Glutamatergic neuron (in vitro differentiated cells): ENCODE data around the gene EPHB2. TPM values are rescaled to one million over a fixed set of nuclear protein-coding genes. Genes with fewer than 3 reads are reported as not detected.

Experiments used
- DNase-seq: peaks from one replicate; pipeline ENCODE4 v3.0.0; 2022
- H3K27ac Mint-ChIP-seq: one replicate; pipeline ENCODE4 v1.8.0; 2020; ENCODE audit warnings: mild to moderate bottlenecking, mixed read lengths, inconsistent platforms; ENCODE audit not compliant: unreplicated experiment
- H3K27me3 Mint-ChIP-seq: one replicate; pipeline ENCODE4 v1.8.0; 2020; ENCODE audit warnings: mild to moderate bottlenecking, moderate library complexity, mixed read lengths, inconsistent platforms; ENCODE audit not compliant: unreplicated experiment
- H3K36me3 Mint-ChIP-seq: one replicate; pipeline ENCODE4 v1.8.0; 2020; ENCODE audit warnings: mild to moderate bottlenecking, mixed read lengths, inconsistent platforms; ENCODE audit not compliant: unreplicated experiment
- H3K4me1 Mint-ChIP-seq: one replicate; pipeline ENCODE4 v1.8.0; 2020; ENCODE audit warnings: mild to moderate bottlenecking, low read depth, mixed read lengths, inconsistent platforms; ENCODE audit not compliant: unreplicated experiment
- H3K4me3 Mint-ChIP-seq: one replicate; pipeline ENCODE4 v1.8.0; 2020; ENCODE audit warnings: mild to moderate bottlenecking, mixed read lengths, inconsistent platforms; ENCODE audit not compliant: unreplicated experiment
- H3K9me3 Mint-ChIP-seq: one replicate; pipeline ENCODE4 v1.8.0; 2020; ENCODE audit warnings: mild to moderate bottlenecking, moderate library complexity, mixed read lengths, inconsistent platforms; ENCODE audit not compliant: unreplicated experiment
- CTCF ChIP-seq: fragments of 200-600 bp; sonication (generic); IDR thresholded peaks from one replicate; pipeline ENCODE4 v1.5.0; 2021; ENCODE audit not compliant: partially characterized antibody, unreplicated experiment
- total RNA-seq: library from RNA; stranded (reverse); fragmentation: NEBNext Ultra II Directional; extraction: Animal tissue kit (Norgen Biotek cat#: 25700); gene quantifications from one replicate; pipeline ENCODE4 v1.2.1, GENCODE V29; 2021; ENCODE audit not compliant: unreplicated experiment

EPHB2 gene
- total RNA-seq, 1 donor from 2014 or later = 93.0 TPM

- Mint-ChIP-seq H3K4me3 (no peak overlapping the region), H3K36me3 (no peaks in the 10 kb centered on the region), H3K4me1 (peaks cover 37% of the 10 kb centered on the region), H3K27ac (no peak overlapping the region), H3K9me3 (peaks cover 2% of the 10 kb centered on the region), H3K27me3 (peaks cover 6% of the 10 kb centered on the region)
- no peak for DNase-seq
- no peak for TF ChIP-seq CTCF
These were observed 114.3 kb downstream of the EPHB2 start for GRCh38 chr1:22824975-22825374.

- Mint-ChIP-seq H3K36me3 (no peaks in the 10 kb centered on the region), H3K27me3 (peaks cover 6% of the 10 kb centered on the region), H3K9me3 (peaks cover 2% of the 10 kb centered on the region), H3K4me3 (no peak overlapping the region), H3K4me1 (peaks cover 35% of the 10 kb centered on the region), H3K27ac (no peak overlapping the region)
- no peak for TF ChIP-seq CTCF
- DNase-seq = no peak
These were observed 115.0 kb downstream of the EPHB2 start for GRCh38 chr1:22825486-22826189.

GRCh38 chr1:22826604-22827580, 116.3 kb downstream of the EPHB2 start:
- Mint-ChIP-seq H3K36me3 (no peaks in the 10 kb centered on the region), H3K9me3 (peaks cover 2% of the 10 kb centered on the region), H3K4me1 (peaks cover 37% of the 10 kb centered on the region), H3K27me3 (peaks cover 6% of the 10 kb centered on the region), H3K4me3 (peak overlapping the region; percentile 36), H3K27ac (peak overlapping the region; percentile 71)
- no peak for DNase-seq
- TF ChIP-seq CTCF = no peak

GRCh38 chr1:22827666-22828483, 117.2 kb downstream of the EPHB2 start:
- Mint-ChIP-seq H3K4me1 (peaks cover 37% of the 10 kb centered on the region), H3K9me3 (peaks cover 2% of the 10 kb centered on the region), H3K36me3 (no peaks in the 10 kb centered on the region), H3K27ac (no peak overlapping the region), H3K27me3 (peaks cover 6% of the 10 kb centered on the region), H3K4me3 (no peak overlapping the region)
- DNase-seq = no peak
- TF ChIP-seq CTCF = no peak
